AG04449 (cell line): ENCODE measurements around the gene HSF2BP.

ENCODE experiments used
- CTCF ChIA-PET: fragments of 350-600 bp; formaldehyde crosslinking; extraction: SDS; loops from one replicate; lab custom pipeline; 2021; ENCODE audit warnings: antibody characterized with exemption; lab: Yijun Ruan, JAX
- POLR2A ChIA-PET: fragments of 400-600, 350-600 bp; formaldehyde crosslinking; extraction: SDS; loops from one replicate; lab custom pipeline; 2020; ENCODE audit warnings: antibody characterized with exemption, inconsistent platforms; lab: Yijun Ruan, JAX
- DNase-seq: peaks from one replicate; pipeline ENCODE4 v3.0.0-alpha.2; 2010; ENCODE audit warnings: low read depth, low spot score
- H3K4me3 ChIP-seq: 2 replicates; pipeline ENCODE4 v1.5.1; 2011; ENCODE audit warnings: low read depth, mild to moderate bottlenecking, control low read depth, low read length
- TF ChIP-seq, protein P1 (sequence below): IDR thresholded peaks from one replicate; pipeline ENCODE4 v1.5.1; 2011; ENCODE audit warnings: mild to moderate bottlenecking, moderate library complexity, low read length, control low read depth, inconsistent platforms; ENCODE audit not compliant: insufficient read depth; ENCODE audit errors: missing control alignments

The HSF2BP gene

DNA sequence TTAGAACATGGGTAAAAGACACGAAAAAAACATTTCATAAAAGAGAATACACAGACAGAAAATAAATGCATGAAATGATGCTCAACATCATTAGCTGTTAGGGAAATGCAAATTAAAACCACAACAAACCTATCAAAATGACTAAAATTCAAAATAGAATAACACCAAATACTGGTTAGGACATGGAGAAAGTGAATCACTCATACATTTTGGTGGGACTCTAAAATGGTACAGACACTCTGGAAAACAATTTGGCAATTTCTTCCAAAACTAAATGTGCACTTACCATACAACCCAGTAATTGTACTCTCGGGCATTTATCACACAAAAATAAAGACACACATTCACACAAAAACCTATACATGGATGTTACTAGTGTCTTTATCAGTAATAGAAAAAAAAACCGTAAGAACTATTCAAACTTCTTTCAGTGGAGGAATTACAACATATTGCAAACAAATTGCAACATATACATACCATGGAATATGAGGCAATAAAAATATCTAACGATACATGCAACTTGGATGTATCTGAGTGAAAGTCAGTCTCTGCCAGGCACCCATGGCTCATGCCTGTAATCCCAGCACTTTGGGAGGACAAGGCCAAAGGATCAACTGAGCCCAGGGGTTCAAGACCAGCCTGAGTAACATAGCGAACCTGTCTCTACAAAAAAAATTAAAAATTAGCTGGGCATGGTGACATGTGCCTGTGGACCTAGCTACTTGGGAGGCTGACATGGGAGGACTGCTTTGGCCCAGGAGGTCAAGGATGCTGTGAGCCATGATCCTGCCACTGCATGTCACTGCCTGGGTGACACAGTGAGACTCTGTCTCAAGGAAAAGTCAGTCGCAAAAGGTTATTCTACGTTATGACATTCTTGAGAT is 19.6 kb downstream of the HSF2BP start:
- POLR2A ChIA-PET, result interaction anchor here (1.2 kb wide), 1 partner anchor 39 kb away, joined by 3 read pairs; no protein-coding TSS in a partner anchor
- TF ChIP-seq, protein P1, sequence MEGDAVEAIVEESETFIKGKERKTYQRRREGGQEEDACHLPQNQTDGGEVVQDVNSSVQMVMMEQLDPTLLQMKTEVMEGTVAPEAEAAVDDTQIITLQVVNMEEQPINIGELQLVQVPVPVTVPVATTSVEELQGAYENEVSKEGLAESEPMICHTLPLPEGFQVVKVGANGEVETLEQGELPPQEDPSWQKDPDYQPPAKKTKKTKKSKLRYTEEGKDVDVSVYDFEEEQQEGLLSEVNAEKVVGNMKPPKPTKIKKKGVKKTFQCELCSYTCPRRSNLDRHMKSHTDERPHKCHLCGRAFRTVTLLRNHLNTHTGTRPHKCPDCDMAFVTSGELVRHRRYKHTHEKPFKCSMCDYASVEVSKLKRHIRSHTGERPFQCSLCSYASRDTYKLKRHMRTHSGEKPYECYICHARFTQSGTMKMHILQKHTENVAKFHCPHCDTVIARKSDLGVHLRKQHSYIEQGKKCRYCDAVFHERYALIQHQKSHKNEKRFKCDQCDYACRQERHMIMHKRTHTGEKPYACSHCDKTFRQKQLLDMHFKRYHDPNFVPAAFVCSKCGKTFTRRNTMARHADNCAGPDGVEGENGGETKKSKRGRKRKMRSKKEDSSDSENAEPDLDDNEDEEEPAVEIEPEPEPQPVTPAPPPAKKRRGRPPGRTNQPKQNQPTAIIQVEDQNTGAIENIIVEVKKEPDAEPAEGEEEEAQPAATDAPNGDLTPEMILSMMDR, result no peak
- CTCF ChIA-PET, result interaction anchor here (1.7 kb wide), 1 partner anchor 11 kb away, joined by 6 read pairs; no protein-coding TSS in a partner anchor
- H3K4me3 ChIP-seq, result no peak overlapping the region
- peak; percentile 66 for DNase-seq

DNA sequence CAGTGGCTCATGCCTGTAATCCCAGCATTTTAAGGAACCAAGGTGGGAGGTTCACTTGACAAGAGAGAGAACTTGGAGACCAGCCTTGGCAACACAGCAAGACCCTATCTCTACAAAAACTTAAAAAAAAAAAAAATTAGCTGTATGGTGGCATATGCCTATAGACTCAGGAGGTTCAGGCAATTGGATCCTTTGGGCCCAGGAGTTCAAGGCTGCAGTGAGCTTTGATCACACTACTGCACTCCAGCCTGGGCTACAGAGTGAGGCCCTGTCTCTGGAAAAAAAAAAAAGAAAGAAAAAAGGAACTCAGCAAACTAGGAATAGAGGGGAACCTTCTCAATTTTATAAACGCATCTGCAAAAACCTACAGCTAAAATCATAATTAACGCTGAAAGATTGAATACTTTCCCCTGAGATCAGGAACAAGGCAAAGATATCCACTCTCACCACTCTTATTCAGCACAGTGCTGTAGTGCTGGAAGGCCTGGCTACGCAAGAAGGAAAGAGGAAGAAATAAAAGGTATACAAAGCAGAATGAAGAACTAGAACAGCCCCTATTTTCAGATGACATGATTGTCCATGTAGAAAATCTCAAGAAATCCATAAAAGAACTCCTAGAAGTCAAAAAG is 21.6 kb downstream of the HSF2BP start:
- ChIA-PET CTCF (interaction anchor here (0.6 to 1.7 kb wide), 2 partner anchors 9 to 30 kb away, joined by 3 to 6 read pairs; no protein-coding TSS in a partner anchor), POLR2A (no interaction called here)
- DNase-seq, result no peak
- H3K4me3 ChIP-seq, result no peak overlapping the region
- TF ChIP-seq, protein P1, result no peak

DNA sequence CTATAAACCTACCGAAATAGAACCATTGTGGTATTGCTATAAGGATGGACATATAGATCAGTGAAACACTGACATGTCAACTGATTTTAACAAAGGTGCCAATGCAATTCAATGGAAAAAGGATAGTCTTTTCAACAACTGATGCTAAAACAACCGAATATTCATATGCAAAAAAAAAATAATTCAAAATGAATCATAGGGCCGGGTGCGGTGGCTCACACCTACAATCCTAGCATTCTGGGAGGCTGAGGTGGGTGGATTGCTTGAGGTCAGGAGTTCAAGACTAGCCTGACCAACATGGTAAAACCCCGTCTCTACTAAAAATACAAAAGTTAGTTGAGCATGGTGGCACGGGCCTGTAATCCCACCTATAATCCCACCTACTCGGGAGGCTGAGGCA is 23.9 kb downstream of the HSF2BP start:
- POLR2A ChIA-PET, result no interaction called here
- no peak for DNase-seq
- TF ChIP-seq, protein P1, result no peak
- CTCF ChIA-PET, result interaction anchor here (1.6 kb wide), 1 partner anchor 10 kb away, joined by 10 read pairs; no protein-coding TSS in a partner anchor
- no peak overlapping the region for H3K4me3 ChIP-seq

DNA sequence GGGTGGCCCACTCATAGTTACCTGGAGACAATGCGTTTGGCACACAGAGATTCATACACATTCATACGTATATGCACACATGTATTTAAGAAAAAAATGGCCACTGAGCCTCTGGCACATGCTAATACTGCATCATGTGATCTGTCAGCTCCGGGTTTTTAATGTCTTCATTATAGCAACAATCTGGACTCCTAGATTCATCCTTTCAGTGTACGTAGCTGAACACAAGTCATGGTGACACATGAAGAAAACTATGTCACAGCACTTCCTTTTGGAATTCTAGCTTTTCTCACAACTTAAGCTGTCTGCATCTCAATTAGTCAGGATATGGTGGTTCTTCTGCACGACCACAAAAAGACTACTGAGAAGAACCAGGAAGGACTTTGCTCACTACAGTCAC is 24.7 kb downstream of the HSF2BP start:
- ChIA-PET POLR2A (interaction anchor here (0.7 kb wide), 1 partner anchor 33 kb away, joined by 3 read pairs; no protein-coding TSS in a partner anchor), CTCF (interaction anchor here (1.6 to 2.6 kb wide), 2 partner anchors 10 to 23 kb away, joined by 7 to 10 read pairs; no protein-coding TSS in a partner anchor)
- DNase-seq, result no peak
- TF ChIP-seq, protein P1, result no peak
- H3K4me3 ChIP-seq, result no peak overlapping the region

DNA sequence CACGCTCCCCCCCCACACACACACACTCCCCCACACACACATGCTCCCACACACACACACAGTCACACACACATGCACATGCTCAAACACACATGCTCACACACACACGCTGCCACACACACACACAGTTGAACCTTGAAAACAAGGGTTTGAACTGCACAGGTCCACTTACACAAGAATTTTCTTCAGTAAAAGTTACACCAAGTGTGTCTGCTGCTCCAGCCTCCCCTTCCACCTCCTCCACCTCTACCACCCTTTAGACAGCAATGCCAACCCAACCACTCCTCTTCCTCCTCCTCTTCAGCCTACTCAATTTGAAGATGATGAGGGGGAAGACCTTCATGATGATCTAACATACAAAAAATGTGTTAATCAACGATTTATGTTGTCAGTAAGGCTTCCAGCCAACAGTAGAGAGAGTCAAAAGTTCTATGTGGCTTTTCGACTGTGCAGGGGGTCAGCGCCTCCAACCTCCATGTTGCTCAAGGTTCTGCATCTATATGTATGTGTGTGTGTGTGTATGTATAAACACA is 26.8 kb downstream of the HSF2BP start:
- DNase-seq, result no peak
- CTCF ChIA-PET, result interaction anchor here (2.6 kb wide), 1 partner anchor 21 kb away, joined by 7 read pairs; no protein-coding TSS in a partner anchor

More for the DNA sequence above, 26.8 kb downstream of the HSF2BP start:
- TF ChIP-seq, protein P1, result no peak
- H3K4me3 ChIP-seq, result no peak overlapping the region
- POLR2A ChIA-PET, result no interaction called here
